Measurements from ENCODE around the gene ITSN2.
"Not testable (repeated sequence)": the region's sequence is repeated elsewhere in the genome, so short reads cannot be mapped to it uniquely, and the experiment has no call there.

The ITSN2 gene

GRCh38 chr2:24354957-24355356, 5.4 kb downstream of the ITSN2 start:
- no peak for DNase-seq (ENCODE audit: low read depth in 1 of 2, low spot score in 1 of 2)
- TF ChIP-seq JUND (IDR thresholded peaks at IDR 0.05; ENCODE audit: low read depth), result no peak
- in situ Hi-C loops (cut with HindIII; ENCODE audit: low pct_unique_long_range_greater_than_20kb, low sequenced_read_pairs), result no loop called here

- TF ChIP-seq JUND (IDR thresholded peaks at IDR 0.05; ENCODE audit: low read depth), result no peak
- in situ Hi-C loops (cut with HindIII; ENCODE audit: low pct_unique_long_range_greater_than_20kb, low sequenced_read_pairs), result no loop called here
- no peak for DNase-seq (ENCODE audit: low read depth in 1 of 2, low spot score in 1 of 2)
Measured at GRCh38 chr2:24354395-24354794, 5.9 kb downstream of the ITSN2 start.

- DNase-seq (ENCODE audit: low read depth in 1 of 2, low spot score in 1 of 2), result no peak
- in situ Hi-C loops (cut with HindIII; ENCODE audit: low pct_unique_long_range_greater_than_20kb, low sequenced_read_pairs), result no loop called here
- TF ChIP-seq JUND (IDR thresholded peaks at IDR 0.05; ENCODE audit: low read depth), result no peak
Measured at GRCh38 chr2:24353973-24354372, 6.4 kb downstream of the ITSN2 start.

GRCh38 chr2:24353364-24353763, 7.0 kb downstream of the ITSN2 start:
- no peak for TF ChIP-seq JUND (IDR thresholded peaks at IDR 0.05; ENCODE audit: low read depth)
- no peak for DNase-seq (ENCODE audit: low read depth in 1 of 2, low spot score in 1 of 2)
- in situ Hi-C loops (cut with HindIII; ENCODE audit: low pct_unique_long_range_greater_than_20kb, low sequenced_read_pairs), result no loop called here

GRCh38 chr2:24352664-24353063, 7.7 kb downstream of the ITSN2 start:
- in situ Hi-C loops (cut with HindIII; ENCODE audit: low pct_unique_long_range_greater_than_20kb, low sequenced_read_pairs), result no loop called here
- no peak for TF ChIP-seq JUND (IDR thresholded peaks at IDR 0.05; ENCODE audit: low read depth)
- no peak for DNase-seq (ENCODE audit: low read depth in 1 of 2, low spot score in 1 of 2)

- TF ChIP-seq JUND (IDR thresholded peaks at IDR 0.05; ENCODE audit: low read depth), result no peak
Measured at GRCh38 chr2:24351981-24352380, 8.4 kb downstream of the ITSN2 start.

GRCh38 chr2:24351627-24351938, 8.8 kb downstream of the ITSN2 start:
- no peak for TF ChIP-seq JUND (IDR thresholded peaks at IDR 0.05; ENCODE audit: low read depth)
- DNase-seq (ENCODE audit: low read depth in 1 of 2, low spot score in 1 of 2), result no peak
- in situ Hi-C loops (cut with HindIII; ENCODE audit: low pct_unique_long_range_greater_than_20kb, low sequenced_read_pairs), result no loop called here

More at GRCh38 chr2:24351981-24352380, 8.4 kb downstream of the ITSN2 start:
- DNase-seq (ENCODE audit: low read depth in 1 of 2, low spot score in 1 of 2), result no peak
- in situ Hi-C loops (cut with HindIII; ENCODE audit: low pct_unique_long_range_greater_than_20kb, low sequenced_read_pairs), result no loop called here

- in situ Hi-C loops (cut with HindIII; ENCODE audit: low pct_unique_long_range_greater_than_20kb, low sequenced_read_pairs), result no loop called here
- no peak for TF ChIP-seq JUND (IDR thresholded peaks at IDR 0.05; ENCODE audit: low read depth)
- DNase-seq (ENCODE audit: low read depth in 1 of 2, low spot score in 1 of 2), result no peak
Measured at GRCh38 chr2:24350826-24351626, 9.3 kb downstream of the ITSN2 start.

GRCh38 chr2:24349097-24349496, 11.2 kb downstream of the ITSN2 start:
- in situ Hi-C loops (cut with HindIII; ENCODE audit: low pct_unique_long_range_greater_than_20kb, low sequenced_read_pairs), result no loop called here
- TF ChIP-seq JUND (IDR thresholded peaks at IDR 0.05; ENCODE audit: low read depth), result no peak
- no peak for DNase-seq (ENCODE audit: low read depth in 1 of 2, low spot score in 1 of 2)

GRCh38 chr2:24345937-24346336, 14.4 kb downstream of the ITSN2 start:
- no peak for DNase-seq (ENCODE audit: low read depth in 1 of 2, low spot score in 1 of 2)
- TF ChIP-seq JUND (IDR thresholded peaks at IDR 0.05; ENCODE audit: low read depth), result no peak
- in situ Hi-C loops (cut with HindIII; ENCODE audit: low pct_unique_long_range_greater_than_20kb, low sequenced_read_pairs), result no loop called here

- in situ Hi-C loops (cut with HindIII; ENCODE audit: low pct_unique_long_range_greater_than_20kb, low sequenced_read_pairs), result no loop called here
- TF ChIP-seq JUND (IDR thresholded peaks at IDR 0.05; ENCODE audit: low read depth), result no peak
- DNase-seq (ENCODE audit: low read depth in 1 of 2, low spot score in 1 of 2), result no peak
Measured at GRCh38 chr2:24343225-24343882, 17.0 kb downstream of the ITSN2 start.

GRCh38 chr2:24342110-24342910, 18.0 kb downstream of the ITSN2 start:
- DNase-seq (ENCODE audit: low read depth in 1 of 2, low spot score in 1 of 2), result no peak
- in situ Hi-C loops (cut with HindIII; ENCODE audit: low pct_unique_long_range_greater_than_20kb, low sequenced_read_pairs), result no loop called here
- no peak for TF ChIP-seq JUND (IDR thresholded peaks at IDR 0.05; ENCODE audit: low read depth)

GRCh38 chr2:24339856-24340262, 20.5 kb downstream of the ITSN2 start:
- TF ChIP-seq JUND (IDR thresholded peaks at IDR 0.05; ENCODE audit: low read depth), result no peak
- in situ Hi-C loops (cut with HindIII; ENCODE audit: low pct_unique_long_range_greater_than_20kb, low sequenced_read_pairs), result no loop called here
- no peak for DNase-seq (ENCODE audit: low read depth in 1 of 2, low spot score in 1 of 2)

GRCh38 chr2:24339098-24339497, 21.2 kb downstream of the ITSN2 start:
- DNase-seq (ENCODE audit: low read depth in 1 of 2, low spot score in 1 of 2); in situ Hi-C loops (cut with HindIII; ENCODE audit: low pct_unique_long_range_greater_than_20kb, low sequenced_read_pairs): not testable (repeated sequence)
